Glutamatergic neuron (in vitro differentiated cells): Measurements from ENCODE around the gene CPA4. TPM values are rescaled to one million over a fixed set of nuclear protein-coding genes. Genes with fewer than 3 reads are reported as not detected.

ENCODE experiments used
- DNase-seq: peaks from one replicate; pipeline ENCODE4 v3.0.0; 2022
- H3K27ac Mint-ChIP-seq: one replicate; pipeline ENCODE4 v1.8.0; 2020; ENCODE audit warnings: mild to moderate bottlenecking, mixed read lengths, inconsistent platforms; ENCODE audit not compliant: unreplicated experiment
- H3K27me3 Mint-ChIP-seq: one replicate; pipeline ENCODE4 v1.8.0; 2020; ENCODE audit warnings: mild to moderate bottlenecking, moderate library complexity, mixed read lengths, inconsistent platforms; ENCODE audit not compliant: unreplicated experiment
- H3K36me3 Mint-ChIP-seq: one replicate; pipeline ENCODE4 v1.8.0; 2020; ENCODE audit warnings: mild to moderate bottlenecking, mixed read lengths, inconsistent platforms; ENCODE audit not compliant: unreplicated experiment
- H3K4me1 Mint-ChIP-seq: one replicate; pipeline ENCODE4 v1.8.0; 2020; ENCODE audit warnings: mild to moderate bottlenecking, low read depth, mixed read lengths, inconsistent platforms; ENCODE audit not compliant: unreplicated experiment
- H3K4me3 Mint-ChIP-seq: one replicate; pipeline ENCODE4 v1.8.0; 2020; ENCODE audit warnings: mild to moderate bottlenecking, mixed read lengths, inconsistent platforms; ENCODE audit not compliant: unreplicated experiment
- H3K9me3 Mint-ChIP-seq: one replicate; pipeline ENCODE4 v1.8.0; 2020; ENCODE audit warnings: mild to moderate bottlenecking, moderate library complexity, mixed read lengths, inconsistent platforms; ENCODE audit not compliant: unreplicated experiment
- total RNA-seq: library from RNA; stranded (reverse); fragmentation: NEBNext Ultra II Directional; extraction: Animal tissue kit (Norgen Biotek cat#: 25700); gene quantifications from one replicate; pipeline ENCODE4 v1.2.1, GENCODE V29; 2021; ENCODE audit not compliant: unreplicated experiment
- TF ChIP-seq, protein P1 (sequence below): fragments of 200-600 bp; sonication (generic); IDR thresholded peaks from one replicate; pipeline ENCODE4 v1.5.0; 2021; ENCODE audit not compliant: partially characterized antibody, unreplicated experiment

Gene CPA4
- total RNA-seq, 1 donor from 2014 or later: not detected

- H3K36me3 Mint-ChIP-seq: peaks cover 7% of the 10 kb centered on the region
- no peaks in the 10 kb centered on the region for H3K4me1 Mint-ChIP-seq
- H3K27ac Mint-ChIP-seq: no peak overlapping the region
- H3K9me3 Mint-ChIP-seq: no peaks in the 10 kb centered on the region
- H3K4me3 Mint-ChIP-seq: no peak overlapping the region
- TF ChIP-seq, protein P1, sequence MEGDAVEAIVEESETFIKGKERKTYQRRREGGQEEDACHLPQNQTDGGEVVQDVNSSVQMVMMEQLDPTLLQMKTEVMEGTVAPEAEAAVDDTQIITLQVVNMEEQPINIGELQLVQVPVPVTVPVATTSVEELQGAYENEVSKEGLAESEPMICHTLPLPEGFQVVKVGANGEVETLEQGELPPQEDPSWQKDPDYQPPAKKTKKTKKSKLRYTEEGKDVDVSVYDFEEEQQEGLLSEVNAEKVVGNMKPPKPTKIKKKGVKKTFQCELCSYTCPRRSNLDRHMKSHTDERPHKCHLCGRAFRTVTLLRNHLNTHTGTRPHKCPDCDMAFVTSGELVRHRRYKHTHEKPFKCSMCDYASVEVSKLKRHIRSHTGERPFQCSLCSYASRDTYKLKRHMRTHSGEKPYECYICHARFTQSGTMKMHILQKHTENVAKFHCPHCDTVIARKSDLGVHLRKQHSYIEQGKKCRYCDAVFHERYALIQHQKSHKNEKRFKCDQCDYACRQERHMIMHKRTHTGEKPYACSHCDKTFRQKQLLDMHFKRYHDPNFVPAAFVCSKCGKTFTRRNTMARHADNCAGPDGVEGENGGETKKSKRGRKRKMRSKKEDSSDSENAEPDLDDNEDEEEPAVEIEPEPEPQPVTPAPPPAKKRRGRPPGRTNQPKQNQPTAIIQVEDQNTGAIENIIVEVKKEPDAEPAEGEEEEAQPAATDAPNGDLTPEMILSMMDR: no peak
- peaks cover 3% of the 10 kb centered on the region for H3K27me3 Mint-ChIP-seq
- no peak for DNase-seq
Observed at GRCh38 chr7:130296221-130296951, 3.4 kb downstream of the CPA4 start.

- no peaks in the 10 kb centered on the region for H3K9me3 Mint-ChIP-seq
- peaks cover 3% of the 10 kb centered on the region for H3K27me3 Mint-ChIP-seq
- H3K36me3 Mint-ChIP-seq: peaks cover 7% of the 10 kb centered on the region
- TF ChIP-seq, protein P1: no peak
- H3K27ac Mint-ChIP-seq: no peak overlapping the region
- no peak overlapping the region for H3K4me3 Mint-ChIP-seq
- no peak for DNase-seq
- no peaks in the 10 kb centered on the region for H3K4me1 Mint-ChIP-seq
Observed at GRCh38 chr7:130297628-130298543, 4.9 kb downstream of the CPA4 start.

DNA sequence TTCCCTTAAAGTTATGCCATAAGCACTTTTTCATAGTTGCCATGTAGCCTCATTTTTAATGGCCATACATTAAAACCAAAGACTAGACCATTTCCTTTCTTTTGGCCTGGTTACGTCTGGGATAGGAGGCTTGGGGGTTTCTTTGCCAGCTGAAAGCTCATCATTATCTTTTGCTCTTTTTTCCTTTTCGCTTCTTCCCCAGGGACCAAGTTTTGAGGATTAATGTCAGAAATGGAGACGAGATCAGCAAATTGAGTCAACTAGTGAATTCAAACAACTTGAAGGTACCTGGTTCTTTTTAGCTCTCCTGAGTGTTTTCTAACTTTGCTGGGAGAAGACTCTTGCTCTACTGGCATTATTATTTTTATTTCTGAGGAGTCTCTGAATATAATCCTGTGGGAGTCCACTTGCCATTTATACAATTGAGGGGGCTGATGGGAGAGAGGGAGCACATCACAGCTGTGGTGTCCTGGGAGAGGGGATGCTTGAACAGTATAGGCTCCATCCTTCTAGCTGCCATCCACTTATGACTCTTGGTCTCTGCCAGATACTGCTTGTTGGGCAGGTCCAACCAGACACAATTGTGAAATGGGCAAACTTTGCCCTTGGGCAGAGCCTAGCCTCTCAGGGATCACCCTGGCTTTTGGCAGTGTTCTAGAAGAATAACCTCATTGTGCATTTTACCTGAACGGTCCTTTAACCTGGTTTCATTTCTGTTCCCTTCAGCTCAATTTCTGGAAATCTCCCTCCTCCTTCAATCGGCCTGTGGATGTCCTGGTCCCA lies 5.8 kb downstream of the CPA4 start:
- Mint-ChIP-seq H3K9me3 (no peaks in the 10 kb centered on the region), H3K36me3 (peaks cover 7% of the 10 kb centered on the region), H3K27ac (no peak overlapping the region), H3K27me3 (peaks cover 3% of the 10 kb centered on the region), H3K4me3 (no peak overlapping the region), H3K4me1 (no peaks in the 10 kb centered on the region)
- TF ChIP-seq, protein P1: no peak
- no peak for DNase-seq

- H3K27me3 Mint-ChIP-seq: peaks cover 3% of the 10 kb centered on the region
- DNase-seq: no peak
- no peak overlapping the region for H3K4me3 Mint-ChIP-seq
- no peaks in the 10 kb centered on the region for H3K4me1 Mint-ChIP-seq
- peaks cover 7% of the 10 kb centered on the region for H3K36me3 Mint-ChIP-seq
- H3K9me3 Mint-ChIP-seq: no peaks in the 10 kb centered on the region
- no peak overlapping the region for H3K27ac Mint-ChIP-seq
- TF ChIP-seq, protein P1: no peak
Observed at GRCh38 chr7:130299866-130300265, 6.9 kb downstream of the CPA4 start.
